ENCODE data around the gene C22orf31. TPM values are rescaled to one million over a fixed set of nuclear protein-coding genes. Genes with fewer than 3 reads are reported as not detected.
"Not testable (repeated sequence)": the region's sequence is repeated elsewhere in the genome, so short reads cannot be mapped to it uniquely, and the experiment has no call there.

C22orf31 gene
- total RNA-seq, 1 experiment from 2014 or later: not detected

GRCh38 chr22:29088809-29089208 is 27.2 kb upstream of the C22orf31 start:
- Mint-ChIP-seq H3K4me3 (ENCODE audit: low read depth, unreplicated experiment) (no peak overlapping the region), H3K27me3 (ENCODE audit: unreplicated experiment) (peaks cover 33% of the 10 kb centered on the region), H3K4me1 (ENCODE audit: low read depth, unreplicated experiment) (peaks cover 8% of the 10 kb centered on the region), H3K9me3 (ENCODE audit: low read depth, unreplicated experiment) (no peaks in the 10 kb centered on the region), H3K36me3 (ENCODE audit: insufficient read depth, unreplicated experiment) (no peaks in the 10 kb centered on the region), H3K27ac (ENCODE audit: unreplicated experiment) (no peak overlapping the region)
- TF ChIP-seq CTCF (IDR thresholded peaks at IDR 0.05; ENCODE audit: unreplicated experiment): no peak
- CTCF ChIA-PET: no interaction called here
- intact Hi-C loops (cut with micrococcal nuclease; ENCODE audit: unreplicated experiment): no loop called here
- DNase-seq: no peak
- BruUV-seq (replicated peaks): no TSS peak

- Mint-ChIP-seq H3K9me3 (ENCODE audit: low read depth, unreplicated experiment) (no peaks in the 10 kb centered on the region), H3K27me3 (ENCODE audit: unreplicated experiment) (peaks cover 28% of the 10 kb centered on the region), H3K36me3 (ENCODE audit: insufficient read depth, unreplicated experiment) (no peaks in the 10 kb centered on the region), H3K4me3 (ENCODE audit: low read depth, unreplicated experiment) (no peak overlapping the region), H3K4me1 (ENCODE audit: low read depth, unreplicated experiment) (peaks cover 8% of the 10 kb centered on the region), H3K27ac (ENCODE audit: unreplicated experiment) (no peak overlapping the region)
- DNase-seq: no peak
- no TSS peak for BruUV-seq (replicated peaks)
- CTCF ChIA-PET: no interaction called here
- intact Hi-C loops (cut with micrococcal nuclease; ENCODE audit: unreplicated experiment): no loop called here
- no peak for TF ChIP-seq CTCF (IDR thresholded peaks at IDR 0.05; ENCODE audit: unreplicated experiment)
Measured at GRCh38 chr22:29087012-29087411, 25.4 kb upstream of the C22orf31 start.

GRCh38 chr22:29083933-29084591 is 22.4 kb upstream of the C22orf31 start:
- DNase-seq: no peak

GRCh38 chr22:29083576-29083932 is 21.9 kb upstream of the C22orf31 start:
- H3K27ac Mint-ChIP-seq (ENCODE audit: unreplicated experiment); BruUV-seq (replicated peaks); CTCF ChIA-PET: not testable (repeated sequence)

More at GRCh38 chr22:29083933-29084591, 22.4 kb upstream of the C22orf31 start:
- intact Hi-C loops (cut with micrococcal nuclease; ENCODE audit: unreplicated experiment): no loop called here
- H3K27ac Mint-ChIP-seq (ENCODE audit: unreplicated experiment): no peak overlapping the region
- peaks cover 5% of the 10 kb centered on the region for H3K27me3 Mint-ChIP-seq (ENCODE audit: unreplicated experiment)
- TF ChIP-seq CTCF (IDR thresholded peaks at IDR 0.05; ENCODE audit: unreplicated experiment): no peak
- peaks cover 4% of the 10 kb centered on the region for H3K4me1 Mint-ChIP-seq (ENCODE audit: low read depth, unreplicated experiment)
- no peaks in the 10 kb centered on the region for H3K36me3 Mint-ChIP-seq (ENCODE audit: insufficient read depth, unreplicated experiment)
- no peak overlapping the region for H3K4me3 Mint-ChIP-seq (ENCODE audit: low read depth, unreplicated experiment)
- no TSS peak for BruUV-seq (replicated peaks)
- no peaks in the 10 kb centered on the region for H3K9me3 Mint-ChIP-seq (ENCODE audit: low read depth, unreplicated experiment)
- CTCF ChIA-PET: no interaction called here

GRCh38 chr22:29082826-29083545 is 21.4 kb upstream of the C22orf31 start:
- H3K27ac Mint-ChIP-seq (ENCODE audit: unreplicated experiment): no peak overlapping the region
- no TSS peak for BruUV-seq (replicated peaks)
- CTCF ChIA-PET: interaction anchor here (0.6 kb wide), 1 partner anchor 29 kb away, joined by 4 read pairs; no protein-coding TSS in a partner anchor
- no peaks in the 10 kb centered on the region for H3K36me3 Mint-ChIP-seq (ENCODE audit: insufficient read depth, unreplicated experiment)
- H3K4me1 Mint-ChIP-seq (ENCODE audit: low read depth, unreplicated experiment): peaks cover 7% of the 10 kb centered on the region
- DNase-seq: no peak
- H3K4me3 Mint-ChIP-seq (ENCODE audit: low read depth, unreplicated experiment): no peak overlapping the region
- intact Hi-C loops (cut with micrococcal nuclease; ENCODE audit: unreplicated experiment): no loop called here
- no peaks in the 10 kb centered on the region for H3K9me3 Mint-ChIP-seq (ENCODE audit: low read depth, unreplicated experiment)
- H3K27me3 Mint-ChIP-seq (ENCODE audit: unreplicated experiment): no peaks in the 10 kb centered on the region
- no peak for TF ChIP-seq CTCF (IDR thresholded peaks at IDR 0.05; ENCODE audit: unreplicated experiment)

More at GRCh38 chr22:29083576-29083932, 21.9 kb upstream of the C22orf31 start:
- H3K36me3 Mint-ChIP-seq (ENCODE audit: insufficient read depth, unreplicated experiment); H3K9me3 Mint-ChIP-seq (ENCODE audit: low read depth, unreplicated experiment); H3K4me3 Mint-ChIP-seq (ENCODE audit: low read depth, unreplicated experiment); H3K4me1 Mint-ChIP-seq (ENCODE audit: low read depth, unreplicated experiment); H3K27me3 Mint-ChIP-seq (ENCODE audit: unreplicated experiment); DNase-seq; intact Hi-C loops (cut with micrococcal nuclease; ENCODE audit: unreplicated experiment): not testable (repeated sequence)

All from Calu3 (cell line).